Adrenal gland (tissue), 5 donors: ENCODE results near the gene RNH1.

Experiments
- CTCF ChIP-seq, 6 experiments: fragments of 450-650 bp in 4 of 6; fragments of 200-600 bp in 2 of 6; sonication (generic) in 1 of 6; IDR thresholded peaks; 1 replicate in 5 of 6; 2 replicates in 1 of 6; pipeline versions ENCODE4 v1.5.1 to v1.8.0; 2016 to 2021; ENCODE audit warnings: antibody characterized with exemption in 6 of 6, mild to moderate bottlenecking in 2 of 6, moderate library complexity in 1 of 6
- POLR2A ChIP-seq, 2 donors: fragments of 450-650 bp; IDR thresholded peaks; one replicate each; pipeline ENCODE4 v1.6.1; 2017; ENCODE audit warnings: antibody characterized with exemption in 2 of 2, mild to moderate bottlenecking in 2 of 2, moderate library complexity in 1 of 2
- donor health status: DM: no; HTN: no; CAD: no.

- TF ChIP-seq CTCF (IDR thresholded peaks at IDR 0.05): no peak
- no peak for TF ChIP-seq POLR2A (IDR thresholded peaks at IDR 0.05)
Measured at GRCh38 chr11:512761-513595, 5.9 kb upstream of the RNH1 start.
